Suprapubic skin (tissue), 4 donors: ENCODE results near the gene KCND3.
"Not testable (repeated sequence)": the region's sequence is repeated elsewhere in the genome, so short reads cannot be mapped to it uniquely, and the experiment has no call there.

Source experiments
- CTCF ChIP-seq, 2 donors: fragments of 200-600 bp in 1 of 2; fragments of 450-650 bp in 1 of 2; sonication (generic) in 1 of 2; IDR thresholded peaks; one replicate each; pipeline ENCODE4 v1.5.1; 2016 to 2019; ENCODE audit warnings: antibody characterized with exemption in 2 of 2, mild to moderate bottlenecking in 1 of 2, moderate library complexity in 1 of 2
- EP300 ChIP-seq: sonication (generic); formaldehyde crosslinking; IDR thresholded peaks from one replicate; pipeline ENCODE4 v1.6.1; 2017; ENCODE audit warnings: antibody characterized with exemption
- POLR2A ChIP-seq, 2 donors: fragments of 450-650 bp; IDR thresholded peaks; one replicate each; pipeline ENCODE4 v1.6.1; 2017; ENCODE audit warnings: antibody characterized with exemption in 2 of 2, mild to moderate bottlenecking in 2 of 2, moderate library complexity in 2 of 2
- POLR2AphosphoS5 ChIP-seq, 3 donors: sonication (generic); formaldehyde crosslinking; IDR thresholded peaks; one replicate each; pipeline ENCODE4 v1.6.1; 2017; ENCODE audit warnings: antibody characterized with exemption in 3 of 3

GRCh38 chr1:111742292-111742691 is 247.2 kb downstream of the KCND3 start:
- TF ChIP-seq POLR2A (IDR thresholded peaks at IDR 0.05); CTCF (IDR thresholded peaks at IDR 0.05); POLR2AphosphoS5 (IDR thresholded peaks at IDR 0.05); EP300: not testable (repeated sequence)
